Middle frontal gyrus (tissue), 1 donor: ENCODE measurements around the gene AGPAT4.
"Not testable (repeated sequence)": the region's sequence is repeated elsewhere in the genome, so short reads cannot be mapped to it uniquely, and the experiment has no call there.

Experiments
- DNase-seq: peaks from one replicate; pipeline ENCODE4 v3.0.0-alpha.2; 2015; ENCODE audit warnings: low spot score; ENCODE audit errors: extremely low spot score

The AGPAT4 gene

GRCh38 chr6:161273752-161274487 is at the start of gene AGPAT4:
Gene AGPAT4 (minus strand): TSS chr6:161274061. CDS start chr6:161232213, 41,848 bp downstream.
- peak; percentile 68 for DNase-seq

- peak; percentile 69 for DNase-seq
Measured at GRCh38 chr6:161319231-161319630, 45.4 kb upstream of the AGPAT4 start.

- peak; percentile 53 for DNase-seq
Measured at GRCh38 chr6:161318456-161318855, 44.6 kb upstream of the AGPAT4 start.

- DNase-seq, result no peak
Measured at GRCh38 chr6:161316531-161316930, 42.7 kb upstream of the AGPAT4 start.

GRCh38 chr6:161315246-161315917 is 41.5 kb upstream of the AGPAT4 start:
- not testable (repeated sequence) for DNase-seq

- DNase-seq, result not testable (repeated sequence)
Measured at GRCh38 chr6:161314541-161315245, 40.8 kb upstream of the AGPAT4 start.

- DNase-seq, result no peak
Measured at GRCh38 chr6:161313940-161314509, 40.2 kb upstream of the AGPAT4 start.

- not testable (repeated sequence) for DNase-seq
Measured at GRCh38 chr6:161313475-161313874, 39.6 kb upstream of the AGPAT4 start.

GRCh38 chr6:161309774-161310173 is 35.9 kb upstream of the AGPAT4 start:
- not testable (repeated sequence) for DNase-seq

GRCh38 chr6:161308075-161308655 is 34.3 kb upstream of the AGPAT4 start:
- no peak for DNase-seq

GRCh38 chr6:161305860-161306259 is 32.0 kb upstream of the AGPAT4 start:
- DNase-seq, result no peak

GRCh38 chr6:161303628-161304340 is 29.9 kb upstream of the AGPAT4 start:
- no peak for DNase-seq

GRCh38 chr6:161302949-161303348 is 29.1 kb upstream of the AGPAT4 start:
- DNase-seq, result no peak

- DNase-seq, result no peak
Measured at GRCh38 chr6:161301338-161301737, 27.5 kb upstream of the AGPAT4 start.

- DNase-seq, result no peak
Measured at GRCh38 chr6:161300823-161301222, 27.0 kb upstream of the AGPAT4 start.

GRCh38 chr6:161299726-161300125 is 25.9 kb upstream of the AGPAT4 start:
- DNase-seq, result no peak

- DNase-seq, result no peak
Measured at GRCh38 chr6:161295784-161296183, 21.9 kb upstream of the AGPAT4 start.

GRCh38 chr6:161292650-161293281 is 18.9 kb upstream of the AGPAT4 start:
- DNase-seq, result no peak

- DNase-seq, result no peak
Measured at GRCh38 chr6:161292145-161292544, 18.3 kb upstream of the AGPAT4 start.

GRCh38 chr6:161290751-161291150 is 16.9 kb upstream of the AGPAT4 start:
- no peak for DNase-seq
